ES-I3 (cell line): Measurements from ENCODE around the gene COTL1.
"Not testable (repeated sequence)": the region's sequence is repeated elsewhere in the genome, so short reads cannot be mapped to it uniquely, and the experiment has no call there.

Source experiments
- H3K36me3 ChIP-seq: 2 replicates; pipeline ENCODE4 v1.6.1; 2013; ENCODE audit warnings: mild to moderate bottlenecking, low read length, control low read depth, moderate library complexity; ENCODE audit not compliant: insufficient read depth
- H3K4me1 ChIP-seq: 2 replicates; pipeline ENCODE4 v1.6.1; 2013; ENCODE audit warnings: mild to moderate bottlenecking, control low read depth, low read length; ENCODE audit not compliant: insufficient read depth
- H3K9ac ChIP-seq: 2 replicates; pipeline ENCODE4 v1.6.1; 2013; ENCODE audit warnings: low read depth, mild to moderate bottlenecking, low read length, moderate library complexity
- H3K9me3 ChIP-seq: 2 replicates; pipeline ENCODE4 v1.6.1; 2013; ENCODE audit warnings: mild to moderate bottlenecking, low read length, moderate library complexity; ENCODE audit not compliant: control insufficient read depth, insufficient read depth

COTL1 gene

DNA sequence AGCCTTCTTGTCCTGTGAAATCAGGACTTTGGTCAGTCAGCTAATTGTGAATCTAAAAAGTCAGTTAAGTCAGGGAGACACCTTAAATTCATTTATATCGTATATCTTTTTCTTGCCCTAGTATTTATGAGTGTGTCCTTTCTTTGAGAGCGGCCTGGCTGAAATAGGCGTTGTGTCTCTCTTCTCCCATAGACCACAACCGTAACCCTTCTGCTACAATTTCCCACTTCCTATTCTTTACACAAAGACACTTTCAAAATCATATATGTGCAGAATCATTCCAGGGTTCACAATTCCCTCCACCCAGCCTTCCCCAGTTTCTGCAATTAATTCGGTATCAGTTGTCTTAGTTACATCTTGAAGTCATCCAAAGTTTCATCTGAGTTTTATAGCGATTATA is 14.0 kb upstream of the COTL1 start:
- H3K9me3 ChIP-seq, result no peaks in the 10 kb centered on the region
- 0 out of 2 replicates have a peak, but pooled peaks cover 5% of the 10 kb centered on the region for H3K4me1 ChIP-seq
- no peaks in the 10 kb centered on the region for H3K36me3 ChIP-seq
- H3K9ac ChIP-seq, result no peak overlapping the region

- H3K9ac ChIP-seq, result no peak overlapping the region
- no peaks in the 10 kb centered on the region for H3K9me3 ChIP-seq
- 0 out of 2 replicates have a peak, but pooled peaks cover 5% of the 10 kb centered on the region for H3K4me1 ChIP-seq
- no peaks in the 10 kb centered on the region for H3K36me3 ChIP-seq
Measured at GRCh38 chr16:84631153-84631466, 13.2 kb upstream of the COTL1 start.

- H3K4me1 ChIP-seq, result 0 out of 2 replicates have a peak, but pooled peaks cover 5% of the 10 kb centered on the region
- no peak overlapping the region for H3K9ac ChIP-seq
- no peaks in the 10 kb centered on the region for H3K9me3 ChIP-seq
- H3K36me3 ChIP-seq, result no peaks in the 10 kb centered on the region
Measured at GRCh38 chr16:84630446-84631152, 12.7 kb upstream of the COTL1 start.

DNA sequence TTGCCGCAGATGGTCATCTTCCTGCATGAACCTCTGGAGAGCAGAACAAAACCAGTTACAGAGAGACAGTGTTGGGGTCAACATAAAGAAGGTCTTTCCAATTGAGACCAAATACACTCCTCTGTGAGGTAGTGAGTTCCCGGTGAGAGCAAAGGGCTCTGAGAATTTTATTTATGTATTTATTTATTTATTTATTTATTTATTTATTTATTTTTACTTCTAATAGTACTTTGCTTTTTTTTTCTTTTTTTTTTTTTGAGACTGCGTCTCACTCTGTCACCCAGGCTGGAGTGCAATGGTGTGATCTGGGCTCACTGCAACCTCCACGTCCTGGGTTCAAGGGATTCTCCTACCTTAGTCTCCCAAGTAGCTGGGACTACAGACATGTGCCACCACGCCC is 12.1 kb upstream of the COTL1 start:
- Histone ChIP-seq H3K9me3 (no peaks in the 10 kb centered on the region), H3K36me3 (no peaks in the 10 kb centered on the region), H3K9ac (no peak overlapping the region), H3K4me1 (0 out of 2 replicates have a peak, but pooled peaks cover 5% of the 10 kb centered on the region)

DNA sequence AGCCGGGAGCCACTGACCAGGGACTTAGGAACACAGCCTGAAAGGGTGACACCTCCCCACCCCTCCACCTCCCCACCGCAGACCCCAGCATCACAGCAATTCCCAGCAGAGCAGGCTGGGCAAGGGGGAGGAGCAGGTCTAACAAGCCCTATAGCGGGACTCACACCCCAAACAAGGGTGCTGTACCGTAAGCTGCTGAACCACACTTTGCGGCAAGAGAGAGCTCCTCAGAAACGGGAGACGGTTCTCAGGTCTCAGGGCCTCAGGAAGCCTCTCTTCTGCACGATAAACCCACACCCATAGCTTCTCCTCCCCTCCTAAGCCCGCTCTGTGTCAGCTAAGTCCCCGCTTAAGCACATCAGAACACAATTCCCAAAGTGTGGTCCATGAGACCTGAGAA is 11.7 kb upstream of the COTL1 start:
- 0 out of 2 replicates have a peak, but pooled peaks cover 5% of the 10 kb centered on the region for H3K4me1 ChIP-seq
- no peaks in the 10 kb centered on the region for H3K36me3 ChIP-seq
- H3K9ac ChIP-seq, result no peak overlapping the region
- no peaks in the 10 kb centered on the region for H3K9me3 ChIP-seq

- H3K9me3 ChIP-seq, result no peaks in the 10 kb centered on the region
- H3K9ac ChIP-seq, result no peak overlapping the region
- no peaks in the 10 kb centered on the region for H3K36me3 ChIP-seq
- 0 out of 2 replicates have a peak, but pooled peaks cover 5% of the 10 kb centered on the region for H3K4me1 ChIP-seq
Measured at GRCh38 chr16:84628226-84628731, 10.4 kb upstream of the COTL1 start.

DNA sequence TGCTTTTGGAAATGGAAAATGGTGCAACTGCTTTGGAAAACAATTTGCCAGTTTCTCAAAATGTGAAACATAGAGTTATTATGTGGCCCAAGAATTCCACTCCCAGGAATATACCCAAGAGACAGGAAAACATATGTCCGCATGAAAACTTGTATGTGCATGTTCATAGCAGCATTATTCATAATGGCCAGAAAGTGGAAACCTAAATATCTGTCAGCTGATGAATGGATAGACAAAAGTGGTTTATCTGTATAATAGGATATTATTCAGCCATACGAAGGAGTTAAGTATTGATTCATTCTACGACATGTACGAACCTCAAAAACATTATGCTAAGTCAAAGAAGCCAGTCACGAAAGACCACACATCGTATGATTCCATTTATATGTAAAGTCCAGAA is 7.7 kb upstream of the COTL1 start:
- Histone ChIP-seq H3K4me1 (0 out of 2 replicates have a peak, but pooled peaks cover 5% of the 10 kb centered on the region), H3K36me3 (no peaks in the 10 kb centered on the region), H3K9ac (no peak overlapping the region), H3K9me3 (no peaks in the 10 kb centered on the region)

DNA sequence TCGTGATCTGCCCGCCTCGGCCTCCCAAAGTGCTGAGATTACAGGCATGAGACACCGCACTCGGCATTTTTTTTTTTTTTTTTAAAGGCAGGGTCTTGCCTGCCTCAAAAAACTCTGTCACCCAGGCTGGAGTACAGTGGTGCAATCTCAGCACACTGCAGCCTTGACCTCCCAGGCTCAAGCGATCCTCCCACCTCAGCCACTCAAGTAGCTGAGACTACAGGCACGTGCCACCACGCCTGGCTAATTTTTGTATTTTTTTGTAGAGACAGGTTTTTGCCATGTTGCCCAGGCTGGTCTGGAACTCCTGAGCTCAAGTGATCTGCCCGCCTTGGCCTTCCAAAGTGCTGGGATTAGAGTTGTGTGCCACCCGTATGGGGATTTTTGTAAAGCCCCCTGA is 3.0 kb upstream of the COTL1 start:
- H3K9me3 ChIP-seq, H3K9ac ChIP-seq, H3K4me1 ChIP-seq, H3K36me3 ChIP-seq: not testable (repeated sequence)

DNA sequence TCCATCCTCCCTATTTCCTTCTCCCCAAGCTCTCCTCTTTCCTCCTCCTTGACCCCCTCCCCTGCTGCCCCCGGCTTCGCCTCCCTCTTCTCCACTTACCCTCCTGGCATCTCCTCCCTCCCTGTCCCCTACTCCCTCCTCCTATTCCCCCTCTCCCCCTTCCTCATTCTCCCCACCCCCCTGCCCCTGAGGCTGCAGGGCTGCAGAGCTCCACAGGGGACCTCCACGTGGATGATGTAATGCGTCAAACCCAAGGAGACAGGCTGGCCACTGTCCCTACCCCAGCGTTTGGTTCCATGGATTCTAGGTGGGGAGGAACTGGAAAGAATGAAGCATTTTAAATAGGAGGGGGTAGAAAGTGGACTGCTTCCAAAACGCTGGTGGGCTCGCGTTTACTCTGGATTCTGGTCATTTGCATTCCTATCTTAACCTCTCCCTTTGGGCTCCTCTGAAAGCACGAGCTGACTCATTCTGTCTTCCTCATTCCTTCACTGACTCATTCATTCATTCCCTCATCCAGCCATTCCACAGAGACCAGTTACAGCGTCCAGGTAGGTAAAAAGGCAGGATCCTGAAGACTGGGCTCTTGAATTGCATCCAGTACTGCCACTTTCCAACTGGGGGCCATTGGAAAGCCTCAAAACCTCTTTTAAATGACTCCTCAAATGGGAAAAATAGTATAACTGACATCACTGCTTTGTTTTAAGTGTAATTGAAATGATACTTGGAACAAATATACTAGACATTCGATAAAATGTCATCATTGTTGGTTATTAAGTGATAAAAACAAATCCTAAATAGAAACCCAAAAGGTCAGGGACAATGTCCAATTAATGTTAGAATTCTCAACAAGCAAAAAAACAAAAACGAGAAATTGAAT is 943 bp upstream of the COTL1 start:
- no peaks in the 10 kb centered on the region for H3K9me3 ChIP-seq
- H3K9ac ChIP-seq, result peak overlapping the region; percentile 58
- peaks cover 27% of the 10 kb centered on the region for H3K4me1 ChIP-seq

GRCh38 chr16:84617041-84617790 is 662 bp downstream of the COTL1 start:
- Histone ChIP-seq H3K9me3 (no peaks in the 10 kb centered on the region), H3K9ac (peak overlapping the region; percentile 77), H3K4me1 (peaks cover 28% of the 10 kb centered on the region), H3K36me3 (peaks cover 10% of the 10 kb centered on the region; the same call in 1 of the 2 replicates)

More for the DNA sequence above, 943 bp upstream of the COTL1 start:
- peaks cover 6% of the 10 kb centered on the region; the same call in 1 of the 2 replicates for H3K36me3 ChIP-seq

GRCh38 chr16:84616515-84616914 is 1.4 kb downstream of the COTL1 start:
- H3K4me1 ChIP-seq, result peaks cover 28% of the 10 kb centered on the region
- peak overlapping the region; percentile 77 for H3K9ac ChIP-seq
- H3K9me3 ChIP-seq, result no peaks in the 10 kb centered on the region
- peaks cover 10% of the 10 kb centered on the region; the same call in 1 of the 2 replicates for H3K36me3 ChIP-seq

- Histone ChIP-seq H3K36me3 (peaks cover 12% of the 10 kb centered on the region), H3K4me1 (peaks cover 28% of the 10 kb centered on the region), H3K9ac (no peak overlapping the region), H3K9me3 (no peaks in the 10 kb centered on the region)
Measured at GRCh38 chr16:84614968-84615813, 2.7 kb downstream of the COTL1 start.

- peaks cover 27% of the 10 kb centered on the region for H3K4me1 ChIP-seq
- peaks cover 12% of the 10 kb centered on the region for H3K36me3 ChIP-seq
- no peaks in the 10 kb centered on the region for H3K9me3 ChIP-seq
- H3K9ac ChIP-seq, result no peak overlapping the region
Measured at GRCh38 chr16:84614623-84614967, 3.3 kb downstream of the COTL1 start.
